ENCODE measurements around the gene IL1RAPL1. TPM values are rescaled to one million over a fixed set of nuclear protein-coding genes. Genes with fewer than 3 reads are reported as not detected.

The IL1RAPL1 gene
- total RNA-seq, 1 donor from 2014 or later: not detected

GRCh38 chrX:28910487-28910886 lies 323.2 kb downstream of the IL1RAPL1 start:
- FAIRE-seq (no peak), DNase-seq (ENCODE audit: low read depth) (no peak)
- Histone ChIP-seq H3K4me3 (ENCODE audit: low read depth, low read length) (no peak overlapping the region), H3K27me3 (ENCODE audit: control insufficient read depth, insufficient read depth, low read length) (no peaks in the 10 kb centered on the region), H3K36me3 (ENCODE audit: control insufficient read depth, insufficient read depth, low read length) (no peaks in the 10 kb centered on the region)
- TF ChIP-seq CTCF (IDR thresholded peaks at IDR 0.05; ENCODE audit: insufficient read depth, low read length, severe bottlenecking): no peak

- no peak for TF ChIP-seq CTCF (IDR thresholded peaks at IDR 0.05; ENCODE audit: insufficient read depth, low read length, severe bottlenecking)
- FAIRE-seq: no peak
- Histone ChIP-seq H3K4me3 (ENCODE audit: low read depth, low read length) (no peak overlapping the region), H3K27me3 (ENCODE audit: control insufficient read depth, insufficient read depth, low read length) (no peaks in the 10 kb centered on the region), H3K36me3 (ENCODE audit: control insufficient read depth, insufficient read depth, low read length) (no peaks in the 10 kb centered on the region)
- DNase-seq (ENCODE audit: low read depth): no peak
Observed at GRCh38 chrX:28920153-28920943, 333.1 kb downstream of the IL1RAPL1 start.

GRCh38 chrX:28922106-28922505 lies 334.9 kb downstream of the IL1RAPL1 start:
- Histone ChIP-seq H3K36me3 (ENCODE audit: control insufficient read depth, insufficient read depth, low read length) (no peaks in the 10 kb centered on the region), H3K27me3 (ENCODE audit: control insufficient read depth, insufficient read depth, low read length) (no peaks in the 10 kb centered on the region), H3K4me3 (ENCODE audit: low read depth, low read length) (no peak overlapping the region)
- FAIRE-seq (no peak), DNase-seq (ENCODE audit: low read depth) (no peak)
- TF ChIP-seq CTCF (IDR thresholded peaks at IDR 0.05; ENCODE audit: insufficient read depth, low read length, severe bottlenecking): no peak

- Histone ChIP-seq H3K36me3 (ENCODE audit: control insufficient read depth, insufficient read depth, low read length) (no peaks in the 10 kb centered on the region), H3K27me3 (ENCODE audit: control insufficient read depth, insufficient read depth, low read length) (no peaks in the 10 kb centered on the region), H3K4me3 (ENCODE audit: low read depth, low read length) (no peak overlapping the region)
- no peak for FAIRE-seq
- no peak for DNase-seq (ENCODE audit: low read depth)
- TF ChIP-seq CTCF (IDR thresholded peaks at IDR 0.05; ENCODE audit: insufficient read depth, low read length, severe bottlenecking): no peak
Observed at GRCh38 chrX:28946846-28947245, 359.6 kb downstream of the IL1RAPL1 start.

- no peak for TF ChIP-seq CTCF (IDR thresholded peaks at IDR 0.05; ENCODE audit: insufficient read depth, low read length, severe bottlenecking)
- Histone ChIP-seq H3K4me3 (ENCODE audit: low read depth, low read length) (no peak overlapping the region), H3K27me3 (ENCODE audit: control insufficient read depth, insufficient read depth, low read length) (no peaks in the 10 kb centered on the region), H3K36me3 (ENCODE audit: control insufficient read depth, insufficient read depth, low read length) (no peaks in the 10 kb centered on the region)
- FAIRE-seq: no peak
- DNase-seq (ENCODE audit: low read depth): no peak
Observed at GRCh38 chrX:28960063-28960462, 372.8 kb downstream of the IL1RAPL1 start.

- no peak for DNase-seq (ENCODE audit: low read depth)
- Histone ChIP-seq H3K36me3 (ENCODE audit: control insufficient read depth, insufficient read depth, low read length) (no peaks in the 10 kb centered on the region), H3K4me3 (ENCODE audit: low read depth, low read length) (no peak overlapping the region), H3K27me3 (ENCODE audit: control insufficient read depth, insufficient read depth, low read length) (no peaks in the 10 kb centered on the region)
- FAIRE-seq: no peak
- no peak for TF ChIP-seq CTCF (IDR thresholded peaks at IDR 0.05; ENCODE audit: insufficient read depth, low read length, severe bottlenecking)
Observed at GRCh38 chrX:28966331-28966730, 379.1 kb downstream of the IL1RAPL1 start.

Data from bronchial epithelial cell (primary cell).